ENCODE results near the gene TMOD1. TPM values are rescaled to one million over a fixed set of nuclear protein-coding genes. Genes with fewer than 3 reads are reported as not detected.
A peak's percentile ranks its signal among the peaks of the same experiment; 100 is the strongest.

TMOD1 gene
- total RNA-seq, 1 donor from 2014 or later = 0.49 TPM

- DNase-seq (ENCODE audit: low spot score in 2 of 2, unreplicated experiment in 2 of 2) = no peak
- peaks cover 23% of the 10 kb centered on the region for H3K27me3 Mint-ChIP-seq (ENCODE audit: low read depth)
- H3K36me3 Mint-ChIP-seq = no peaks in the 10 kb centered on the region
- H3K9me3 Mint-ChIP-seq = no peaks in the 10 kb centered on the region
- H3K27ac Mint-ChIP-seq = no peak overlapping the region
- no peak overlapping the region for H3K4me3 Mint-ChIP-seq
- TF ChIP-seq, protein P1, sequence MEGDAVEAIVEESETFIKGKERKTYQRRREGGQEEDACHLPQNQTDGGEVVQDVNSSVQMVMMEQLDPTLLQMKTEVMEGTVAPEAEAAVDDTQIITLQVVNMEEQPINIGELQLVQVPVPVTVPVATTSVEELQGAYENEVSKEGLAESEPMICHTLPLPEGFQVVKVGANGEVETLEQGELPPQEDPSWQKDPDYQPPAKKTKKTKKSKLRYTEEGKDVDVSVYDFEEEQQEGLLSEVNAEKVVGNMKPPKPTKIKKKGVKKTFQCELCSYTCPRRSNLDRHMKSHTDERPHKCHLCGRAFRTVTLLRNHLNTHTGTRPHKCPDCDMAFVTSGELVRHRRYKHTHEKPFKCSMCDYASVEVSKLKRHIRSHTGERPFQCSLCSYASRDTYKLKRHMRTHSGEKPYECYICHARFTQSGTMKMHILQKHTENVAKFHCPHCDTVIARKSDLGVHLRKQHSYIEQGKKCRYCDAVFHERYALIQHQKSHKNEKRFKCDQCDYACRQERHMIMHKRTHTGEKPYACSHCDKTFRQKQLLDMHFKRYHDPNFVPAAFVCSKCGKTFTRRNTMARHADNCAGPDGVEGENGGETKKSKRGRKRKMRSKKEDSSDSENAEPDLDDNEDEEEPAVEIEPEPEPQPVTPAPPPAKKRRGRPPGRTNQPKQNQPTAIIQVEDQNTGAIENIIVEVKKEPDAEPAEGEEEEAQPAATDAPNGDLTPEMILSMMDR (IDR thresholded peaks at IDR 0.05; ENCODE audit: unreplicated experiment) = no peak
- peaks cover 7% of the 10 kb centered on the region for H3K4me1 Mint-ChIP-seq
Measured at GRCh38 chr9:97560851-97561250, 59.4 kb downstream of the TMOD1 start.

DNA sequence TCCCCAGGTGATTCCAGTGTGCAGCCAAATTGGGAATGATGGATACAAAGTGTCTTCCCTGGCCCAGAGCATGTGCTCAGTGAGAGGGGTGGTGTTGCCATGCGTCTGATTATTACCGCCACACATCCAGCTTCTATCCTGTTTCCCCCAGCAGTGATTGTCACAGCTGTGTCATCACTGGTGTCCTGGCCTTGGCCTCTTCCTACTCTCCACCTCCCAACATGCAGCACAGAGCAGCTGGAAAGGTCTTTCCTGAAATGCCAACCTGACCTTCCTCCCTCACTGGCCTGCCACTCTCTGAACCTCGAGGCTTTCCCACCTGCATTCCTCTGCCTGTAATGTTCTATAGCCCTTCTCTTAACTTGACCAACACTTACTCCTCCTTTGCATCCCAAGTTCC lies 60.0 kb downstream of the TMOD1 start:
- TF ChIP-seq, protein P1 (IDR thresholded peaks at IDR 0.05; ENCODE audit: unreplicated experiment) = no peak
- H3K27ac Mint-ChIP-seq = no peak overlapping the region
- no peak overlapping the region for H3K4me3 Mint-ChIP-seq
- H3K27me3 Mint-ChIP-seq (ENCODE audit: low read depth) = peaks cover 23% of the 10 kb centered on the region
- no peak for DNase-seq (ENCODE audit: low spot score in 2 of 2, unreplicated experiment in 2 of 2)
- peaks cover 7% of the 10 kb centered on the region for H3K4me1 Mint-ChIP-seq
- no peaks in the 10 kb centered on the region for H3K36me3 Mint-ChIP-seq
- H3K9me3 Mint-ChIP-seq = no peaks in the 10 kb centered on the region

- Mint-ChIP-seq H3K27ac (no peak overlapping the region), H3K36me3 (no peaks in the 10 kb centered on the region), H3K27me3 (ENCODE audit: low read depth) (peaks cover 19% of the 10 kb centered on the region), H3K9me3 (no peaks in the 10 kb centered on the region), H3K4me1 (peaks cover 7% of the 10 kb centered on the region), H3K4me3 (no peak overlapping the region)
- TF ChIP-seq, protein P1 (IDR thresholded peaks at IDR 0.05; ENCODE audit: unreplicated experiment) = no peak
- no peak for DNase-seq (ENCODE audit: low spot score in 2 of 2, unreplicated experiment in 2 of 2)
Measured at GRCh38 chr9:97562542-97562941, 61.1 kb downstream of the TMOD1 start.

GRCh38 chr9:97563458-97564135 lies 62.1 kb downstream of the TMOD1 start:
- Mint-ChIP-seq H3K36me3 (no peaks in the 10 kb centered on the region), H3K4me1 (peaks cover 7% of the 10 kb centered on the region), H3K4me3 (no peak overlapping the region), H3K27ac (no peak overlapping the region), H3K27me3 (ENCODE audit: low read depth) (peaks cover 15% of the 10 kb centered on the region), H3K9me3 (no peaks in the 10 kb centered on the region)
- peak in 1 of 2 experiments; percentile 29 for DNase-seq (ENCODE audit: low spot score in 2 of 2, unreplicated experiment in 2 of 2)
- TF ChIP-seq, protein P1 (IDR thresholded peaks at IDR 0.05; ENCODE audit: unreplicated experiment) = no peak

- Mint-ChIP-seq H3K4me1 (peaks cover 7% of the 10 kb centered on the region), H3K36me3 (no peaks in the 10 kb centered on the region), H3K4me3 (no peak overlapping the region), H3K27me3 (ENCODE audit: low read depth) (peaks cover 15% of the 10 kb centered on the region), H3K9me3 (no peaks in the 10 kb centered on the region), H3K27ac (no peak overlapping the region)
- TF ChIP-seq, protein P1 (IDR thresholded peaks at IDR 0.05; ENCODE audit: unreplicated experiment) = no peak
- DNase-seq (ENCODE audit: low spot score in 2 of 2, unreplicated experiment in 2 of 2) = no peak
Measured at GRCh38 chr9:97564291-97565175, 63.1 kb downstream of the TMOD1 start.
